ENCODE data around the gene KIAA0825. TPM values are rescaled to one million over a fixed set of nuclear protein-coding genes. Genes with fewer than 3 reads are reported as not detected.

KIAA0825 gene
- total and polyA plus RNA-seq, 2 of the 8 experiments (the other 6 are each of a cell fraction or from before 2014, with no cell fraction given): 0.60 to 1.0 TPM

DNA sequence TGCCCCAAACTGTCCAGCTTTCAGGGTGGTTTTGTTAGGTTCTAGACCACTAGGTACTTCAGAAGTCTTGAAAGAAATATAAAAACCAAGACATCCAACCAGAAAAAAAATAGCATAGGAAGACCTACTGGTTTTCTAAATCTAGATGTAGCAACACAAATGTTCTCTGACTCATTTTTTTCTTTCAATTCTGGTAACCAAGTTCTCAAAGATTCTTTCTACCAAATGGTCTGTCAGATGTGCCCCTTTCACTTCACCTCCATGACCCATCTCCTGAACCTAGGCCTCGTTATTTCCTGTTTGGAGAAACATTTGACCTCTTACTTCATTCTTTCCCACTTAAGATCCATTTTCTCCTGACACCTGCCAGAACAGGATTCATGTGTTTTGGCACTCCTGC, 355.3 kb downstream of the KIAA0825 start (continued):
- TF ChIP-seq, protein P1, sequence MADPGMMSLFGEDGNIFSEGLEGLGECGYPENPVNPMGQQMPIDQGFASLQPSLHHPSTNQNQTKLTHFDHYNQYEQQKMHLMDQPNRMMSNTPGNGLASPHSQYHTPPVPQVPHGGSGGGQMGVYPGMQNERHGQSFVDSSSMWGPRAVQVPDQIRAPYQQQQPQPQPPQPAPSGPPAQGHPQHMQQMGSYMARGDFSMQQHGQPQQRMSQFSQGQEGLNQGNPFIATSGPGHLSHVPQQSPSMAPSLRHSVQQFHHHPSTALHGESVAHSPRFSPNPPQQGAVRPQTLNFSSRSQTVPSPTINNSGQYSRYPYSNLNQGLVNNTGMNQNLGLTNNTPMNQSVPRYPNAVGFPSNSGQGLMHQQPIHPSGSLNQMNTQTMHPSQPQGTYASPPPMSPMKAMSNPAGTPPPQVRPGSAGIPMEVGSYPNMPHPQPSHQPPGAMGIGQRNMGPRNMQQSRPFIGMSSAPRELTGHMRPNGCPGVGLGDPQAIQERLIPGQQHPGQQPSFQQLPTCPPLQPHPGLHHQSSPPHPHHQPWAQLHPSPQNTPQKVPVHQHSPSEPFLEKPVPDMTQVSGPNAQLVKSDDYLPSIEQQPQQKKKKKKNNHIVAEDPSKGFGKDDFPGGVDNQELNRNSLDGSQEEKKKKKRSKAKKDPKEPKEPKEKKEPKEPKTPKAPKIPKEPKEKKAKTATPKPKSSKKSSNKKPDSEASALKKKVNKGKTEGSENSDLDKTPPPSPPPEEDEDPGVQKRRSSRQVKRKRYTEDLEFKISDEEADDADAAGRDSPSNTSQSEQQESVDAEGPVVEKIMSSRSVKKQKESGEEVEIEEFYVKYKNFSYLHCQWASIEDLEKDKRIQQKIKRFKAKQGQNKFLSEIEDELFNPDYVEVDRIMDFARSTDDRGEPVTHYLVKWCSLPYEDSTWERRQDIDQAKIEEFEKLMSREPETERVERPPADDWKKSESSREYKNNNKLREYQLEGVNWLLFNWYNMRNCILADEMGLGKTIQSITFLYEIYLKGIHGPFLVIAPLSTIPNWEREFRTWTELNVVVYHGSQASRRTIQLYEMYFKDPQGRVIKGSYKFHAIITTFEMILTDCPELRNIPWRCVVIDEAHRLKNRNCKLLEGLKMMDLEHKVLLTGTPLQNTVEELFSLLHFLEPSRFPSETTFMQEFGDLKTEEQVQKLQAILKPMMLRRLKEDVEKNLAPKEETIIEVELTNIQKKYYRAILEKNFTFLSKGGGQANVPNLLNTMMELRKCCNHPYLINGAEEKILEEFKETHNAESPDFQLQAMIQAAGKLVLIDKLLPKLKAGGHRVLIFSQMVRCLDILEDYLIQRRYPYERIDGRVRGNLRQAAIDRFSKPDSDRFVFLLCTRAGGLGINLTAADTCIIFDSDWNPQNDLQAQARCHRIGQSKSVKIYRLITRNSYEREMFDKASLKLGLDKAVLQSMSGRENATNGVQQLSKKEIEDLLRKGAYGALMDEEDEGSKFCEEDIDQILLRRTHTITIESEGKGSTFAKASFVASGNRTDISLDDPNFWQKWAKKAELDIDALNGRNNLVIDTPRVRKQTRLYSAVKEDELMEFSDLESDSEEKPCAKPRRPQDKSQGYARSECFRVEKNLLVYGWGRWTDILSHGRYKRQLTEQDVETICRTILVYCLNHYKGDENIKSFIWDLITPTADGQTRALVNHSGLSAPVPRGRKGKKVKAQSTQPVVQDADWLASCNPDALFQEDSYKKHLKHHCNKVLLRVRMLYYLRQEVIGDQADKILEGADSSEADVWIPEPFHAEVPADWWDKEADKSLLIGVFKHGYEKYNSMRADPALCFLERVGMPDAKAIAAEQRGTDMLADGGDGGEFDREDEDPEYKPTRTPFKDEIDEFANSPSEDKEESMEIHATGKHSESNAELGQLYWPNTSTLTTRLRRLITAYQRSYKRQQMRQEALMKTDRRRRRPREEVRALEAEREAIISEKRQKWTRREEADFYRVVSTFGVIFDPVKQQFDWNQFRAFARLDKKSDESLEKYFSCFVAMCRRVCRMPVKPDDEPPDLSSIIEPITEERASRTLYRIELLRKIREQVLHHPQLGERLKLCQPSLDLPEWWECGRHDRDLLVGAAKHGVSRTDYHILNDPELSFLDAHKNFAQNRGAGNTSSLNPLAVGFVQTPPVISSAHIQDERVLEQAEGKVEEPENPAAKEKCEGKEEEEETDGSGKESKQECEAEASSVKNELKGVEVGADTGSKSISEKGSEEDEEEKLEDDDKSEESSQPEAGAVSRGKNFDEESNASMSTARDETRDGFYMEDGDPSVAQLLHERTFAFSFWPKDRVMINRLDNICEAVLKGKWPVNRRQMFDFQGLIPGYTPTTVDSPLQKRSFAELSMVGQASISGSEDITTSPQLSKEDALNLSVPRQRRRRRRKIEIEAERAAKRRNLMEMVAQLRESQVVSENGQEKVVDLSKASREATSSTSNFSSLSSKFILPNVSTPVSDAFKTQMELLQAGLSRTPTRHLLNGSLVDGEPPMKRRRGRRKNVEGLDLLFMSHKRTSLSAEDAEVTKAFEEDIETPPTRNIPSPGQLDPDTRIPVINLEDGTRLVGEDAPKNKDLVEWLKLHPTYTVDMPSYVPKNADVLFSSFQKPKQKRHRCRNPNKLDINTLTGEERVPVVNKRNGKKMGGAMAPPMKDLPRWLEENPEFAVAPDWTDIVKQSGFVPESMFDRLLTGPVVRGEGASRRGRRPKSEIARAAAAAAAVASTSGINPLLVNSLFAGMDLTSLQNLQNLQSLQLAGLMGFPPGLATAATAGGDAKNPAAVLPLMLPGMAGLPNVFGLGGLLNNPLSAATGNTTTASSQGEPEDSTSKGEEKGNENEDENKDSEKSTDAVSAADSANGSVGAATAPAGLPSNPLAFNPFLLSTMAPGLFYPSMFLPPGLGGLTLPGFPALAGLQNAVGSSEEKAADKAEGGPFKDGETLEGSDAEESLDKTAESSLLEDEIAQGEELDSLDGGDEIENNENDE (IDR thresholded peaks at IDR 0.05; ENCODE audit: insufficient replicate concordance, low read length): no peak
- TF ChIP-seq CHD2 (IDR thresholded peaks at IDR 0.05; ENCODE audit: low read length) (no peak), CHD1 (IDR thresholded peaks at IDR 0.05; ENCODE audit: low read depth, low read length) (no peak), FOSL1 (IDR thresholded peaks at IDR 0.05; ENCODE audit: insufficient read depth, low read depth, low read length) (no peak), CEBPB (IDR thresholded peaks at IDR 0.05; ENCODE audit: low read depth, low read length) (no peak), EZH2 (IDR thresholded peaks at IDR 0.05; ENCODE audit: low read depth, low read length, severe bottlenecking) (no peak), NRF1 (IDR thresholded peaks at IDR 0.05; ENCODE audit: low read depth, low read length) (no peak), BACH1 (IDR thresholded peaks at IDR 0.05; ENCODE audit: low read length) (no peak), EP300 (IDR thresholded peaks at IDR 0.05; ENCODE audit: borderline replicate concordance in 1 of 2, low read depth in 2 of 2, low read length in 2 of 2) (no peak), GTF2F1 (IDR thresholded peaks at IDR 0.05; ENCODE audit: borderline replicate concordance, low read depth, low read length) (no peak)
